Stimulated activated naive CD8-positive, alpha-beta T cell treated with anti-CD3 and anti-CD28 coated beads, Interleukin-15, amount 100 ng/mL, for 72 hours (primary cell): ENCODE data around the gene HPN.
"Not testable (repeated sequence)": the region's sequence is repeated elsewhere in the genome, so short reads cannot be mapped to it uniquely, and the experiment has no call there.

Experiments used
- ATAC-seq: fragments of 150-1000 bp; cut with Tn5 transposase; 2 replicates; pipeline ENCODE4 v1.10.0; 2021; ENCODE audit warnings: mild to moderate bottlenecking, moderate library complexity
- DNase-seq, 2 donors: peaks; one replicate each; pipeline ENCODE4 v3.0.0; 2021 to 2022
- H3K27ac Mint-ChIP-seq, 2 donors: one replicate each; pipeline ENCODE4 v1.8.0; 2022; ENCODE audit warnings: mild to moderate bottlenecking in 2 of 2, mixed read lengths in 2 of 2, moderate library complexity in 2 of 2
- H3K27me3 Mint-ChIP-seq: one replicate; pipeline ENCODE4 v1.8.0; 2022; ENCODE audit warnings: mixed read lengths
- H3K4me1 Mint-ChIP-seq: one replicate; pipeline ENCODE4 v1.8.0; 2022; ENCODE audit warnings: mild to moderate bottlenecking, mixed read lengths
- H3K4me3 Mint-ChIP-seq, 2 donors: one replicate each; pipeline ENCODE4 v1.8.0; 2022; ENCODE audit warnings: mild to moderate bottlenecking in 2 of 2, mixed read lengths in 2 of 2, moderate library complexity in 1 of 2
- H3K9me3 Mint-ChIP-seq, 2 donors: one replicate each; pipeline ENCODE4 v1.8.0; 2022; ENCODE audit warnings: mixed read lengths in 2 of 2

Gene HPN

GRCh38 chr19:35041548-35042055 lies at the start of gene HPN:
Gene HPN (plus strand): TSS chr19:35041721. CDS start chr19:35042507, 786 bp downstream.
- peak within 1 kb of the TSS; percentile 48 to 80 for H3K4me3 Mint-ChIP-seq
- DNase-seq = no peak
- H3K27me3 Mint-ChIP-seq = peaks cover 26% of the 10 kb centered on the region
- H3K9me3 Mint-ChIP-seq = no peaks in the 10 kb centered on the region
- peak within 1 kb of the TSS; percentile 83 to 89 for H3K27ac Mint-ChIP-seq
- peaks cover 53% of the 10 kb centered on the region for H3K4me1 Mint-ChIP-seq
- peak; percentile 4 for ATAC-seq

GRCh38 chr19:34992582-34992981 lies 48.9 kb upstream of the HPN start:
- H3K4me1 Mint-ChIP-seq = peaks cover 84% of the 10 kb centered on the region
- not testable (repeated sequence) for ATAC-seq, H3K9me3 Mint-ChIP-seq, H3K4me3 Mint-ChIP-seq, H3K27me3 Mint-ChIP-seq, DNase-seq, H3K27ac Mint-ChIP-seq

- H3K27ac Mint-ChIP-seq = no peak overlapping the region
- peaks cover 84% of the 10 kb centered on the region for H3K4me1 Mint-ChIP-seq
- H3K4me3 Mint-ChIP-seq = no peak overlapping the region
- H3K27me3 Mint-ChIP-seq = no peaks in the 10 kb centered on the region
- ATAC-seq (no peak), DNase-seq (no peak)
- H3K9me3 Mint-ChIP-seq = no peaks in the 10 kb centered on the region
Observed at GRCh38 chr19:34994286-34994642, 47.3 kb upstream of the HPN start.

DNA sequence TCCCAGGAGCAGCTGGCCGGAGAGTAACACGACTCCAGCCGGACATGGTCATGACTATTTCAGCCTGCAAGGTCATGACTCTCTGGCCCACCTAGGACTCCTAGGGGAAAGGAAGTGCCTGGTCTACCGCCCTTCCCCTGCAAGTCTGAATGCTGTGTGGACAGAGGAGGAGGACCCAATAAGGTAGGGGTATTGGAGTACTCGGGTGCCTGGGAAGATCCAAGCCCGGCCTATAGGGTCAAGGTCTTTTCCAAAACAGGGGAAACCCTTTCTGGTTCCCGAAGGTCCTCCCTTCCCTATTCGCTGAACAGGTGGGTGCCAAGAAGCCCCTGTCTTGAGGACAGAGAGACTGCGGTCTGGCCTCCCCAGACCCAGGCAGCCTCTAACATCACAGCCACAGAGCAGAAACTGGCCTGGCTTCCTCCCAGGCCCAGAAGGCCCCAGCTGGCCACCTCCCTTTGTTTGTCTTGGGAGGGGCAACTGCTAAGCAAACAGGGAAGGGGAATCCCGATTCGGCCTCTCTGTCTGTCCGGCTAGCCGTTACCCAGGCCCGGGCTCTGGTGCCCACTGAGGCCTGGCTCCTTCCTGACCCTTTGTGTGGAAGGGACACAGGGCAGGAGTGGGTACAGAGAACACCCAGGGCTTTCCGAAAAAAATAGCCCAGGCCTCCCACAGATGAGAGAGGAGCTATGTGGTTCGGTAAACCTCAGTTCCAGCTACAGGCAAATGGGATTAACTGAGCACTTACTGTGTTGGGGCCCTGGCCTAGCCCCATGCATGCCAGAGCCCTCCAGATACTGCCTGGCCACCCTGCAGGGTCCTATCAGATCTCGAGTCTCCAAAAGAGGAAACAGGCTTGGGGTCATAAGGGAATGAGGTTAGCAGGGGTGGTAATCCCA lies 46.6 kb upstream of the HPN start:
- H3K4me1 Mint-ChIP-seq = peaks cover 79% of the 10 kb centered on the region
- no peaks in the 10 kb centered on the region for H3K27me3 Mint-ChIP-seq
- H3K9me3 Mint-ChIP-seq = no peaks in the 10 kb centered on the region
- H3K27ac Mint-ChIP-seq = no peak overlapping the region
- ATAC-seq = no peak
- DNase-seq = no peak
- no peak overlapping the region for H3K4me3 Mint-ChIP-seq

- Mint-ChIP-seq H3K4me1 (peaks cover 73% of the 10 kb centered on the region), H3K27me3 (no peaks in the 10 kb centered on the region), H3K4me3 (no peak overlapping the region)
Observed at GRCh38 chr19:34995551-34995950, 46.0 kb upstream of the HPN start.

GRCh38 chr19:34997071-34997617 lies 44.4 kb upstream of the HPN start:
- ATAC-seq = no peak
- Mint-ChIP-seq H3K27ac (peak overlapping the region; percentile 93 to 98), H3K4me1 (peaks cover 69% of the 10 kb centered on the region), H3K27me3 (no peaks in the 10 kb centered on the region), H3K4me3 (peak overlapping the region; percentile 67 to 84), H3K9me3 (no peaks in the 10 kb centered on the region)
- no peak for DNase-seq

More at GRCh38 chr19:34995551-34995950, 46.0 kb upstream of the HPN start:
- Mint-ChIP-seq H3K27ac (no peak overlapping the region), H3K9me3 (no peaks in the 10 kb centered on the region)
- DNase-seq (no peak), ATAC-seq (no peak)

GRCh38 chr19:34998224-34998623 lies 43.3 kb upstream of the HPN start:
- not testable (repeated sequence) for H3K27me3 Mint-ChIP-seq, H3K9me3 Mint-ChIP-seq, ATAC-seq, DNase-seq
- H3K4me3 Mint-ChIP-seq = peak overlapping the region; percentile 67 to 87
- peak overlapping the region; percentile 93 to 98 for H3K27ac Mint-ChIP-seq
- H3K4me1 Mint-ChIP-seq = peaks cover 74% of the 10 kb centered on the region

- Mint-ChIP-seq H3K4me3 (peak overlapping the region; percentile 86 to 87), H3K27ac (peak overlapping the region; percentile 79 to 93), H3K4me1 (peaks cover 77% of the 10 kb centered on the region), H3K27me3 (no peaks in the 10 kb centered on the region), H3K9me3 (no peaks in the 10 kb centered on the region)
- ATAC-seq (peak; percentile 3), DNase-seq (no peak)
Observed at GRCh38 chr19:34998777-34999497, 42.6 kb upstream of the HPN start.

GRCh38 chr19:34999498-35000337 lies 41.8 kb upstream of the HPN start, which contains the start of gene GRAMD1A:
Gene GRAMD1A (plus strand): TSS chr19:35000323. CDS start chr19:35000479, 156 bp downstream.
- ATAC-seq (peak; percentile 71), DNase-seq (peak; percentile 63 to 71)
- H3K4me1 Mint-ChIP-seq = peaks cover 77% of the 10 kb centered on the region
- no peaks in the 10 kb centered on the region for H3K9me3 Mint-ChIP-seq
- H3K27ac Mint-ChIP-seq = peak within 1 kb of the TSS; percentile 96 to 98
- H3K4me3 Mint-ChIP-seq = peak within 1 kb of the TSS; percentile 89 to 95
- H3K27me3 Mint-ChIP-seq = no peaks in the 10 kb centered on the region

DNA sequence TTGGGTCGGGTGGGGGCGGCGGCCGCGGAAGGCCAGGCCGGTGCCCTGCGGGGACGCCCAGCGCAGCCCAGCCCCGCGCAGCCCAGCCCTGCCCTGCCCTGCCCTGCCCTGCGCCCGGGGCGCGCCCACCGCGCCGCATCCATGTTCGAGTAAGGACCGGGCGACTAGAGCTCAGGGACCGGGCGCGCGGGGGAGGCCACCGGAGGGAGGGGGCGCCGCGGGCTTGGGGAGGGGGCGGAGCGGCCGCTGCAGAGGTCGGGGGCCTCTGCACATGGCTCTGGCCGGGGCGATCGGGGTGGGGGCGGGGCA lies 41.2 kb upstream of the HPN start:
- no peak for DNase-seq
- peak; percentile 42 for ATAC-seq
- Mint-ChIP-seq H3K9me3 (no peaks in the 10 kb centered on the region), H3K27ac (no peak overlapping the region), H3K4me1 (peaks cover 82% of the 10 kb centered on the region), H3K4me3 (peak overlapping the region; percentile 87 to 95), H3K27me3 (no peaks in the 10 kb centered on the region)

DNA sequence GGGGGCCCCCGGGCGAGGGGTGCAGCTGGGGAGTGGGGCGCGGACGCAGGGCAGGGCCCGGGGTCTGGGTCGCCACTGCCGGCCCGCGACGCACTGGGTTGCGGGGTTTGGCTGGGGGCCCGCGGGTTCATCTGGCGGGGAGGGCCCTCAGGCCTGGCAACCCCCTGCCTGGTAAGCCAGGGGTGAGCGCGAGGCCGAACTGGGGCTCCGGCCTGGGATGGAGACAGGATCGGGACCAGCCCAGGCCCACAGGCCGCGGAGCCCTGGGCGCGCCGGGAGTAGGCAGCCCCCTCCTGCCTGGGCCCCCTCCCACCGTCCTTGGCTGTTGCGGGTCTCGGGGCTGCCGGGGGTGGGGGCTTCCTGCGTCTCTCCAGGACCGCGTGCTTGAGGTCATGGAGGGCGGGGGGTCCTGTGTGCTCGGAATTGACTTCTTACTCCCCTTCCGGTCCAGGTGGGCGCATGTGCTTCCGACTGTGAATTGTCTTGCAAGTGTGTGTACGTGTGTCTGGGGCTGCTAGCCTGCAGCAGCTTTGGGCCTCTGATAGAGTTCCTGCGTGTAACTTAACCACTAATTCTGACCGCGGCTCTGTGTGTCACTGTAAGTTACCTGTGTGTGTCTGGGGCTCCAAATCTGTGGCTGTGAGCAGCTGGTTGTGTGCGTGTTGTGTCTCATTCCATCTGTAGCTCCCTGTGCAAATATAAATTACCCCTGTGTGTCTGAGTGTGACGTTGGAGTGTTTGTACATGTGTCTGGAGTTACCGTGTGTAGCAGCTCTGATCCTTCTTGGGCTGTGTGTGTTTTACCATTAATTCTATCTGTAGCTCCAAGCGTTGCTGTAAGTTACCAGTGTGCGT lies 40.6 kb upstream of the HPN start:
- Mint-ChIP-seq H3K27ac (peak overlapping the region; percentile 96 to 98), H3K27me3 (no peaks in the 10 kb centered on the region), H3K9me3 (no peaks in the 10 kb centered on the region), H3K4me1 (peaks cover 85% of the 10 kb centered on the region), H3K4me3 (peak overlapping the region; percentile 89 to 95)
- DNase-seq = peak in 1 of 2 donors; percentile 63
- peak; percentile 60 for ATAC-seq

DNA sequence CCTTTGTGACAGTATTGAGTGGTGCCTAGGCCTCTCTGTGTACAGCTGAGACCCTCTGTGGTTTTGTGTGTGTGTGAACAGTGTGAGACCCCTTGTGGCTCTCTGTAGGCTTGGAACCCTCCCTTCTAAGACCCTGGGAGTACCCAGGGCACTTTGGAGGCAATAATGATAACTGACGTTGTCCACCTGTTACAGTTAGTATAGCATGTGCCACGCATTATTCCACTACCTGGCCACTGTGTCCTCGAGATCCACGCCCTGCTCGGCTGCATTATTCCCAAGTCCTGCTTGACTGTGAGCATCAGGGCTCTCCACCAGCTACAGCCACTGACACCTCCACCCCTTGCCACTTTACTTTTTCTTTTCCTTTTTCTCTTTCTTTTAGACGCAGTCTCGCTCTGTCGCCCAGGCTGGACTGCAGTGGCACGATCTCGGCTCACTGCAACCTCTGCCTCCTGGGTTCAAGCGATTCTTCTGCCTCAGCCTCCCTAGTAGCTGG lies 39.4 kb upstream of the HPN start:
- Mint-ChIP-seq H3K4me3 (peak overlapping the region; percentile 89 to 95), H3K27me3 (no peaks in the 10 kb centered on the region), H3K9me3 (no peaks in the 10 kb centered on the region), H3K27ac (peak overlapping the region; percentile 58 to 89), H3K4me1 (peaks cover 85% of the 10 kb centered on the region)
- ATAC-seq (no peak), DNase-seq (no peak)

DNA sequence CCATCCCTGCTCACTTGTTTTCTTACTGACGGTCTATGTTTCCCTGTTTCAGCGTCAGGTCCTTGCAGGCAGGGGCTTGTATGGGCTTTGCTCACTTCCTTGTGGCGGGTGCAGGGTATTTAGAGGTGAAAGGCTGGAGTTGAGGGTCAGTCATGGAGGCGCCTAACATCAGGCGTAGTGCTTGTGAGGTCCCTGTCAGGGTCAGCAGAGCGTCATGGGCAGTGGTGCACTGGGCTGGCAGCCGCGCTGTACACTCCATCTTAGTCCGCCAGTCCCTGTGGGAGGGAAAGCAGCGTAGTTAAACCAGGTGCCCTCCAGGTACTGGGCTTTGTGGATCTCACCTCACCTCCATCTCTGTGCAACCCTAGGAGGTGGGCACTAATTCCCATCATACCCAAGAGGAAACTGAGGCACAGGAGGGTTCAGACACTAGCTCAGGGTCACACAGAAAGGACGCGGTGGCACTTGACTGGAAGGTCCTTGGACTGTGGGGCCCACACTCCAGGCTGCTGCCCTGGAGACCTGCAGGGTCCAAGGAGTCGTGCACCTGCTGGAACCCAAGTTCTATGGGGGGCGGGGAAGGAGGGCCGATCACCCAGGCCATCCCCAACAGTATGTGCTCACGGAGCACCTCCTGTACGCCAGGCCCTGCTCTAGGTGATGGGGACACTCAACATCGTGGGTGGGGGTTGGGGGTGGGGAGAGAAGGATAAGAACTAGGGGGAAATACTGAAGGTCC lies 36.8 kb upstream of the HPN start:
- H3K9me3 Mint-ChIP-seq = no peaks in the 10 kb centered on the region
- H3K4me1 Mint-ChIP-seq = peaks cover 76% of the 10 kb centered on the region
- DNase-seq (no peak), ATAC-seq (no peak)
- no peaks in the 10 kb centered on the region for H3K27me3 Mint-ChIP-seq
- H3K27ac Mint-ChIP-seq = peak overlapping the region; percentile 50 to 76
- H3K4me3 Mint-ChIP-seq = peak overlapping the region in 1 of 2 donors; percentile 24
